BLaER1 treated with 17β-estradiol and CSF1 and Interleukin-3, amounts not matched to agents 10 nM and 100 nM (cell line): ENCODE data around the gene WNT5B.

Experiments
- H3K27ac ChIP-seq, 11 experiments: shearing (Covaris generic); formaldehyde crosslinking; 2 replicates each; pipeline ENCODE4 v1.8.1; 2022
- H3K27me3 ChIP-seq, 11 experiments: shearing (Covaris generic); formaldehyde crosslinking; 2 replicates each; pipeline ENCODE4 v1.8.1; 2022
- H3K36me3 ChIP-seq, 11 experiments: shearing (Covaris generic); formaldehyde crosslinking; 2 replicates each; pipeline ENCODE4 v1.8.1; 2022
- H3K4me1 ChIP-seq, 10 experiments: shearing (Covaris generic); formaldehyde crosslinking; 2 replicates each; pipeline ENCODE4 v1.8.1; 2022
- H3K4me2 ChIP-seq, 11 experiments: shearing (Covaris generic); formaldehyde crosslinking; 2 replicates each; pipeline ENCODE4 v1.8.1; 2022
- H3K4me3 ChIP-seq, 10 experiments: shearing (Covaris generic); formaldehyde crosslinking; 2 replicates each; pipeline ENCODE4 v1.8.1; 2022
- H3K9ac ChIP-seq, 11 experiments: shearing (Covaris generic); formaldehyde crosslinking; 2 replicates each; pipeline ENCODE4 v1.8.1; 2022
- H3K9me3 ChIP-seq, 11 experiments: shearing (Covaris generic); formaldehyde crosslinking; replicated peaks in 1 of 11; 2 replicates each; pipeline ENCODE4 v1.8.1; 2022
- H4K20me1 ChIP-seq, 11 experiments: shearing (Covaris generic); formaldehyde crosslinking; 2 replicates each; pipeline ENCODE4 v1.8.1; 2022
- Cebpa-rat ChIP-seq, 11 experiments: shearing (Covaris generic); IDR thresholded peaks; 2 replicates each; pipeline ENCODE4 v1.8.1; 2022

WNT5B gene

DNA sequence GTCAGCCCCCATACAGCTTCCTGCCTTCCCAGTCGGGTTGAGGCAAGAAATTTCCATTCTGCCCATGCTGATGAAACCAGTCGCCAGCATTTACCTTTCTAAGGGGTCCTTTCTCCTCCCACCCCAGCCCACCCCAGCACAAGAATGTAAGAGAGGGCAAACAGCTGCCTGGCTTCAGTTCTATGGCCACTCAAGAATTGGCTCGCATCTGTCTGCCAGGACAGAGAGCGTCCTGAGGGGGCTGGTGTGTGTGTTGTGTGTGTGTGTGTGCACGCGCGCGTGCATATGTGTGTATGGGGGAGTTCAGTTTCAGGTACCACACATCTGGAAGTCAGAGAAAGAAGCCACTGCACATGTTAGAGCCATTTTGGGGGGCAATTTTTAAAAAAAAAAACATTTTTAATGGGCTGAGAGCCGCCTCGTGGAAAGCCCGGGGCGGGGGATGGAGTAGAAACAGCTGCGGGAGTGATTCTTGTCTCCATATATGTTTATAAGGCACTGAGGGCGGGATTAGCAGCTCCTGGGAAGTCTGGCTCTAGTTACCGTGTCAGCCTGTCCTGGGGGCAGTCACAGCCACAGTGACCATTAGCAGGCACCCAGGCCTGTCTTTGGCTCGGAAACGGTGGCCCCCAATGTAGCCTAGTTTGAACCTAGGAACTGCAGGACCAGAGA, at the start of gene WNT5B:
Gene WNT5B (plus strand): TSS at position 566 of the 672 bp plus-strand sequence. CDS start 2,124 bp downstream, outside the sequence.
- peaks cover 22 to 34% (median 26%) of the 10 kb centered on the region in 10 experiments for H3K4me1 ChIP-seq
- no peaks in the 10 kb centered on the region for H3K9me3 ChIP-seq
- H3K36me3 ChIP-seq: no peaks in the 10 kb centered on the region
- peaks cover 52 to 67% (median 64%) of the 10 kb centered on the region in 11 experiments for H3K27me3 ChIP-seq
- peak within 1 kb of the TSS; percentile 59 to 74 (median 62) for H3K4me3 ChIP-seq
- H4K20me1 ChIP-seq: peaks cover 0 to 17% (median 10%) of the 10 kb centered on the region in 11 experiments; a peak in 10 of 22 replicates
- TF ChIP-seq Cebpa-rat (IDR thresholded peaks at IDR 0.05): no peak
- no peak within 1 kb of the TSS for H3K27ac ChIP-seq
- H3K9ac ChIP-seq: peak within 1 kb of the TSS; percentile 19 to 72 (median 61); a peak in 19 of 22 replicates
- peak within 1 kb of the TSS; percentile 98 to 100 (median 100) for H3K4me2 ChIP-seq

DNA sequence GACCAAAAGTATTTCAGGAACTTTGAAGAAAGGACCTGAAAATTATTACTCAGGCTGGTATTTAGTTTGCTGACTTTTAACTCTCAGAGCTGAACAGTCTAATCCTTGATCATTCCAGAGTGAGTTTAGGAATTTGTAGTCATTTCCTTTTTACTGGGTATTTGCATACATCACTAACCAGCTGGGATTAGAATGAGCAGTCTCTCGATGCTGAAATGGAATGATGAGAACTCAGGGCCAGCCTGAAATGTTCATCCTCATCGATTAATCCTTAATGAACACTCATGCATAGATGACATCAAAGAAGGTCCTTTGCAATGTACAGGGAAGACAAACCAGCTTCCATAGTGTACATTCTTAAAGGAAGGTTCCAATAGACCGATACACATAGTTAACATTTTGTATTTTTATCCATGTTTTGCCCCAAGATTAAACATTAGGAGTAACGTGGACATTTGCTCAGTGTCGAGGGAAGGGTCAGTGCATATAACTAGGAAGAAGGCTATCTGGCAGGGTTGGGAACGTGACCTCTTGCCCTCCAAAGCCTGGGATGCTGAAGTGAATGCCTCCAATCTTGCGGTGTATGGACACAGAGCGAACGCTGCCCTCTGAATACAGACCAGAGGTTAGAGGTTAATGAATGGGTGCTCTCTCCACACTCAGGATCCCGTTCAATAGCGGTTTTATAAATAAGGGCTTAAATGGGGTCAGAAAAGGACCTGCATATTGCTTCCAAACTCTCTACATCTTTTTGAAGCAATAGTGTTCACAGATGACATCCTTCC, 49.2 kb upstream of the WNT5B start:
- no peaks in the 10 kb centered on the region for H3K36me3 ChIP-seq
- H4K20me1 ChIP-seq: peaks cover 0 to 10% (median 0%) of the 10 kb centered on the region in 11 experiments; a peak in 5 of 22 replicates
- H3K4me1 ChIP-seq: peaks cover 11 to 40% (median 27%) of the 10 kb centered on the region in 10 experiments; a peak in 19 of 20 replicates
- H3K27me3 ChIP-seq: 0 out of 22 replicates have a peak, but pooled peaks cover 0 to 3% (median 0%) of the 10 kb centered on the region in 11 experiments
- TF ChIP-seq Cebpa-rat (IDR thresholded peaks at IDR 0.05): no peak
- no peak overlapping the region for H3K4me2 ChIP-seq
- no peak overlapping the region for H3K9ac ChIP-seq
- no peak overlapping the region for H3K27ac ChIP-seq
- H3K9me3 ChIP-seq: no peaks in the 10 kb centered on the region
- no peak overlapping the region for H3K4me3 ChIP-seq

DNA sequence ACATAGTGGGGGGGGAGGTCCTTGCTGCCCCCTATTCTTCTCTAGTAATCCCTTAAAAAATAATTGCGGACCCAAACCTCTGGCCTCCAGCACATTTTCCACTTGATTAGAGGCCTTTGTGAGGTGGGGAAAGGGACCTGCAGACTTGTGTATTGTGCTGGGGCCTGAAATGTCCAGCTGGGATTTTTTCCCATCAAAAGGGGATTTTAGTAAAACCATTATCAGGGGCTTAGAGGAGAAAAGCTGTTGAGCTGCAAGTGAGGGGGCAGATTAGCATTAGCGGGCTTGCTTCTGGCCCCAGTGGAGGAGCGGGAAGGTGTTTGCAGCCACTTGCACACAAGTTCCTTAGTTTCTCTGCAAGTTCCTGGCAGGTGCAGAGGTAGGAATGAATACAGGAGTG, 48.5 kb upstream of the WNT5B start:
- no peak for TF ChIP-seq Cebpa-rat (IDR thresholded peaks at IDR 0.05)
- Histone ChIP-seq H3K9ac (no peak overlapping the region), H3K4me1 (peaks cover 9 to 42% (median 28%) of the 10 kb centered on the region in 10 experiments; a peak in 19 of 20 replicates), H3K4me3 (no peak overlapping the region), H3K4me2 (no peak overlapping the region), H3K36me3 (no peaks in the 10 kb centered on the region), H3K27me3 (0 out of 22 replicates have a peak, but pooled peaks cover 0 to 3% (median 0%) of the 10 kb centered on the region in 11 experiments), H4K20me1 (peaks cover 0 to 10% (median 0%) of the 10 kb centered on the region in 11 experiments; a peak in 5 of 22 replicates), H3K9me3 (no peaks in the 10 kb centered on the region), H3K27ac (no peak overlapping the region)

DNA sequence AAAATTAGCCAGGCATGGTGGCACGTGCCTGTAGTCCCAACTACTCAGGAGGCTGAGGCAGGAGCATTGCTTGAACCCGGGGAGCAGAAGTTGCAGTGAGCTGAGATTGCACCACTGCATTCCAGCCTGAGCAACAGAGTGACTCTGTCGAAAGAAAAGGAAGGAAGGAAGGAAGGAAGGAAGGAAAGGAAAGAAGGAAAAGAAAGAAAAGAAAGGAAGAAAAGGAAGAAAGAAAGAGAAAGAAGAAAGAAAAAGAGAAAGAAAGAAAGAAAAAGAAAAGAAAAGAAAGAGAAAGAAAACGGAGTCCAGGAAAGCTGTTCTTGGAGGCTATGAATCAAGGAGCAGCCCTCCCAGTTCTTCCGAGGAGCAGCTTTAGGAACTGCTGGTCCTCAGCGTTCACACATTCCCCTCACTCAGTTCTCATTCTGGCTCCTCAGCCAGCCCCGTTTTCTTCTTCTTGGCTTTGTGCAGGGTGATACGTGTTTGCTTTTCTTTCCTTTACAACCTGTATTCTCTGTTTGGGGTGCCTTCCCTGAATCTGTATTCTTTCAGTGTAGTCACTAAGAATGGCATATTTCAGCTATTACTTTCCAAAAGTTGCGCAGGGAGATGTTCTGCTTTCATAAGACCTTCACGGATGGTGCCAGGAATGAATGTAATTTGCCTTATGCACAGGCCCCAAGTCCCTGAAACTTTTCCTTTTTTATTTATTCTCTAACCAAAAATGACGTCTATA, 46.9 kb upstream of the WNT5B start:
- Histone ChIP-seq H3K4me2 (peak overlapping the region in 3 of 11 experiments; percentile 16 to 56 (median 32); a peak in 5 of 22 replicates), H4K20me1 (peaks cover 0 to 13% (median under 1%) of the 10 kb centered on the region in 11 experiments; a peak in 10 of 22 replicates), H3K9ac (no peak overlapping the region), H3K27me3 (no peaks in the 10 kb centered on the region), H3K36me3 (peaks cover 0 to 9% (median 0%) of the 10 kb centered on the region in 11 experiments; a peak in 4 of 22 replicates), H3K9me3 (no peaks in the 10 kb centered on the region), H3K4me3 (no peak overlapping the region), H3K4me1 (peaks cover 0 to 39% (median 19%) of the 10 kb centered on the region in 10 experiments; a peak in 14 of 20 replicates), H3K27ac (no peak overlapping the region)
- TF ChIP-seq Cebpa-rat (IDR thresholded peaks at IDR 0.05): no peak

DNA sequence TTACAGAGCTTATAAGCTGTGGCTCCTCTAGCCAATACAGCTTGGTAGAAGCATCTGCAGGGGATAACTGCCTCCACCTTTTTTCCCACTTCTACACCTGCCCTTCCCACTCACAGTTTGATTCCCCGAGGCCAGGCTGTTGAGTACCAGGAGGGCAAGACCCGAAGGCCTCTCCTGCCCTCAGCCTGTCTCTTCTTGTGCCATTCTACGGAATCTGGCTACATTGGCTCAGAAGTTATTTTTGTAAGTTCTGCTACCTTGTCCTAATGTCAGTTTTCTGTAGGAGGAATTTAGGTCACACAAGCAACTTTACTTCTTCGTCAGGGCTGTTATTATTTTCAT, 46.4 kb upstream of the WNT5B start:
- peaks cover 0 to 39% (median 19%) of the 10 kb centered on the region in 10 experiments; a peak in 15 of 20 replicates for H3K4me1 ChIP-seq
- no peaks in the 10 kb centered on the region for H3K9me3 ChIP-seq
- H3K36me3 ChIP-seq: peaks cover 0 to 15% (median 0%) of the 10 kb centered on the region in 11 experiments; a peak in 4 of 22 replicates
- TF ChIP-seq Cebpa-rat (IDR thresholded peaks at IDR 0.05): no peak
- no peak overlapping the region for H3K4me3 ChIP-seq
- H3K4me2 ChIP-seq: peak overlapping the region in 3 of 11 experiments; percentile 16 to 56 (median 32); a peak in 5 of 22 replicates
- H3K9ac ChIP-seq: no peak overlapping the region
- H3K27me3 ChIP-seq: no peaks in the 10 kb centered on the region
- H4K20me1 ChIP-seq: peaks cover 0 to 17% (median 6%) of the 10 kb centered on the region in 11 experiments; a peak in 11 of 22 replicates
- H3K27ac ChIP-seq: no peak overlapping the region

DNA sequence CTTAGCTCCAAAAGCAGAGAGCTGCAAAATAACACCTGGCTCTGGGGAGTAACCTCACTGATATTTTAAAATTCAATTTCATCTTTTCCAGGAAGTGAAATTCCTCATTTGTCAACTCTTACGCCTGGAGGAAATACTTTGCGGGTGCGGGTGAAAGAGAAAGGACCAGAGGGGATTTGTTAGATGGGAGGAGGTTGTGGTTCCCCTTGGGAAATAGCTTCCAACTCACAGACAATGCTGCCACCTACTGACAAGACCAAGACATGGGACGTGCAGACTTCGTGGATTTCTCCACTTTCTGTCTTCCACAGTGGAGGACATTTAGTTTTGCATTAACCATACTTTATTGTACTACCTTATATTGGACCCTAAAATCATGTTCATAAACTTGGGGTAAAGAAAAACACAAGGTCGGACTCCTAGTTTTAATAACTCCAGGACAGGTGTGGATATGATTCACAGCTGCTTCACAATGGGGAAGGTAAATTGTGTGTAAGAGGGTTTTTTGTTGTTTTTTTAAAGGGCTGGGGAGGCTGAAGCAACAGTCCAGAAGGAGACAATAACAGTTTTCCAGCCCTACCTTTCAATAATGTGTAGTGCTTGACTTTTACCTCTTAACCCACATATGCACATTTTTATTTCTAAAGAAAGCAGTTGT, 45.5 kb upstream of the WNT5B start:
- H3K4me2 ChIP-seq: peak overlapping the region; percentile 36 to 65 (median 49); a peak in 20 of 22 replicates
- H3K27ac ChIP-seq: no peak overlapping the region
- H4K20me1 ChIP-seq: peaks cover under 1 to 26% (median 12%) of the 10 kb centered on the region in 11 experiments; a peak in 15 of 22 replicates
- peaks cover 0 to 16% (median 0%) of the 10 kb centered on the region in 11 experiments; a peak in 4 of 22 replicates for H3K36me3 ChIP-seq
- no peak overlapping the region for H3K9ac ChIP-seq
- H3K9me3 ChIP-seq: no peaks in the 10 kb centered on the region
- H3K4me3 ChIP-seq: no peak overlapping the region
- H3K4me1 ChIP-seq: peaks cover 0 to 47% (median 27%) of the 10 kb centered on the region in 10 experiments; a peak in 15 of 20 replicates
- no peaks in the 10 kb centered on the region for H3K27me3 ChIP-seq
- peak in 2 of 11 experiments; percentile 27 to 32; a peak in 2 of 22 replicates for TF ChIP-seq Cebpa-rat (IDR thresholded peaks at IDR 0.05)

DNA sequence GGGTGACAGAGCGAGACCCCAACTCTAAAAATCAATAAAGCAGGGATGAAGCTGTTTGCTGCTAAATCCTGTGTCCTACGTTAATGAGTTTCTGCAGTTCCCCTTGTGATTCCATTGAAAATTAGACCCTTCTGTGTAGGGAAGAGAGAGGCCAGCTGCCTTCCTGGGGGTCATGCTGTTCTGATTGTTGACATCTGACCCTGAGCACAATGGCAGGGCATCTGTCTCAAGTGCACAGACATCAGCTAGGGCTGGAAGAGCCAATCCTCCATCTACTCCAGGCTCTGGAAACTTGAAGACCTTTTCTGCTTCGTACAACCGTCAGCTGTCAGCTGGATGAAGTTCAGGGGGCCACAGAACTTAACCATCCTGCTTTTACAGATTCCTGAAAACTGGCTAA, 44.7 kb upstream of the WNT5B start:
- Histone ChIP-seq H3K4me2 (no peak overlapping the region), H3K27me3 (no peaks in the 10 kb centered on the region)
- no peak for TF ChIP-seq Cebpa-rat (IDR thresholded peaks at IDR 0.05)

More for the DNA sequence above, 44.7 kb upstream of the WNT5B start:
- Histone ChIP-seq H3K36me3 (peaks cover 0 to 16% (median 0%) of the 10 kb centered on the region in 11 experiments; a peak in 4 of 22 replicates), H3K9me3 (no peaks in the 10 kb centered on the region), H3K27ac (no peak overlapping the region), H4K20me1 (peaks cover 6 to 32% (median 16%) of the 10 kb centered on the region in 11 experiments; a peak in 15 of 22 replicates), H3K4me3 (no peak overlapping the region), H3K4me1 (peaks cover 0 to 51% (median 33%) of the 10 kb centered on the region in 10 experiments; a peak in 17 of 20 replicates), H3K9ac (no peak overlapping the region)
